HG02642 (cell line): ENCODE results near the gene TMEM18.

Experiments used
- ATAC-seq: cut with Tn5 transposase; IDR thresholded peaks from one replicate; pipeline ENCODE4 v1.9.1; 2021; ENCODE audit warnings: mild to moderate bottlenecking; ENCODE audit not compliant: unreplicated experiment, poor library complexity

The TMEM18 gene

DNA sequence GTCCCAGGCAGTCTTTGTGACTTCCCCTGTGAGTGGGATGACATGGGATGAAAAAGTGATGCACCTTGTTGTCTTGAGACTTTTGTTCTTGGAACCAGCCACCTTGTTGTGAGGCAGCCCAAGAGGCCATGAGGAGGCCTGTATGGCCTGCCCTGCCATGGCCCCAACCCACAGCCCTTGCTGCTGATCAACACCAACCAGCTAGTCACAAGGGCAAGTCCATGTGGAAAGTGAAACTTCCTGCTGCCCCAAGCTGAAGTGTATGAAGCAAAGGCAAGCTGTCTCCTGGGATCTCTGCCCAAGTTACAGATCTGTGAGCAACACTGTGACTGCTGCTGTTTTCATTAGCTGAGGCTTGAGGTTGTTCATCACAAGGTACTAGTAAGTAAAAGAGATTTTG, 21.6 kb downstream of the TMEM18 start:
- ATAC-seq: no peak

GRCh38 chr2:654896-655295, 22.3 kb downstream of the TMEM18 start:
- no peak for ATAC-seq

DNA sequence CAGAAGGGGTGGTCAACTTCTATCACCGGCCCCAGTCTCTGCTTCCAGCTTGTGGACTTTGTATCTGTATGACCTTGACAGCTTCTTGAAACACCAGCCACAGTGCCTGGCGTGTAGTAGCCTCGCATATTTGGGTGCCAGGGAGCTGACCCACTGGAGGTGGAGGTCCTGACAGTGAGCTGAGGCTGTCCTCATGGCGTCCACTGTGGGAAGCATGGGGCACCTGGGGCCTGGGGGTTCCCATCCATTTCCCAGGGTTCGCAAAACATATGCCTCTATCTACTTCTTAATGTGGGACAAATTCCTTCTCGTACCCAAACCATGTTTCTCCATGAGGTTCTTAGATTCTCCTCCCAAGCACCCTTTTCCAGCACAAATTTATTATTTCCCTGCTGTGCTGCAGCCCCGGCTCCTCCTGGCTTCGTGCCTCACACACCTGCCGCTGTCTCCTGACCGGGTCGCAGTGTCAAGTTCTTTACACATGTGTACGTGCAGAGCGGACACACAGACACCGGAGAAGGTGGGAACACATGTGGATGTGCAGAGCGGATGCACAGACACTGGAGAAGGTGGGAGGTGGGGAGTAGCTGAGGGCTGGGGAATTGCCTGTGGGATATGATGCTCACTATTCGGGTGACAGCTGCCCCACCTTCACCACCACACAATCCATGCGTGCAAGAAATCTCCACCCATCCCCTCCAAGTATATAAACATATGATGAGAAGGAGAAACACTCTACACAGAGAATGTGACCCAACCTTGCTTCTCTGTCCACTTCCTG, 23.4 kb downstream of the TMEM18 start:
- ATAC-seq: no peak

DNA sequence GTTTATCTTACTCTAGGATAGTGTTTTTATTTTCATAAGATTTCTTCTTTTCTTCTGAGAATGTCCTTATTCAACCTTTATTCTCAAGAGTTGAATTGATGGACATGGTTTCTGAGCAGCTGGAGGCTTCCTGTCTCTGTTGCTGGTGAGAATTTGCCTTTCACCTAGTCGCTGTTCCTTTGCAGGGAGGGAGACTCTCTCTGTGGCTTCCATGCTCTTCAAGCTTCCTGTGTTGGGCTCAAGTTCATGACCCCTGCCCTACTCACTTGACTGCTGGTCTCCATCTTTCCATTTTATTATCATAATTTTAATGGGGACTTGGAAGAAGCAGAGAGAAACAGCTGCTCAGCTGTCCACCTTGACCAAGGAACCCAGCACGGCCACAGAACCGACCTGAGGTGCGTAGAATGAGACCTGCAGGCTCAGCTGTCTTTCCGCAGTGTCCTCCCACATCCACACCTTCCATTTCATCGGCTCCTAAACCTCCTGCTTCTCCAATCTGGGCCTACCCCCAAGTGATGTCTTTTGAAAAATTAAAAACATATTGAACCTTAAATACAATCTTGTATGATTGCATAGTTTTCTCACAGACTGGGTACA, 24.2 kb downstream of the TMEM18 start:
- ATAC-seq: no peak

DNA sequence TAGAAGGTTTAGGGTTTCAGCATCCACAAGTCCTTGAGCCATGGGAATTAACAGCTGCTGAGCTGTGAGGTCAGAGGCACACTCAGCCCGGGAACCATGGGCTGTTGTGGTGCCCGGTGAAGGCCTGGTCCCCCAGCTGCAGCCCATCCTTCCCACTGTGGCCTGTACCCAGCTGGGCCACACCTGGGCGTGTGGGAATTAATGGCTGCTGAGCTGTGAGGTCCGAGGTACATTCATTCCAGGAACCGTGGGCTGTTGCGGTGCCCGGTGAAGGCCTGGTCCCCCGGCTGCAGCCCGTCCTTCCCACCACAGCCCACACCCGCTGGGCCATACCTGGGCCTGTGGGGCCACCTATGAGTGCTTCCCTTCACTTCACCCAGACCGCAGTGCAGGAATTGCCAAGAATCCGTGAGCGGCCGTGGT, 25.2 kb downstream of the TMEM18 start:
- ATAC-seq: no peak

DNA sequence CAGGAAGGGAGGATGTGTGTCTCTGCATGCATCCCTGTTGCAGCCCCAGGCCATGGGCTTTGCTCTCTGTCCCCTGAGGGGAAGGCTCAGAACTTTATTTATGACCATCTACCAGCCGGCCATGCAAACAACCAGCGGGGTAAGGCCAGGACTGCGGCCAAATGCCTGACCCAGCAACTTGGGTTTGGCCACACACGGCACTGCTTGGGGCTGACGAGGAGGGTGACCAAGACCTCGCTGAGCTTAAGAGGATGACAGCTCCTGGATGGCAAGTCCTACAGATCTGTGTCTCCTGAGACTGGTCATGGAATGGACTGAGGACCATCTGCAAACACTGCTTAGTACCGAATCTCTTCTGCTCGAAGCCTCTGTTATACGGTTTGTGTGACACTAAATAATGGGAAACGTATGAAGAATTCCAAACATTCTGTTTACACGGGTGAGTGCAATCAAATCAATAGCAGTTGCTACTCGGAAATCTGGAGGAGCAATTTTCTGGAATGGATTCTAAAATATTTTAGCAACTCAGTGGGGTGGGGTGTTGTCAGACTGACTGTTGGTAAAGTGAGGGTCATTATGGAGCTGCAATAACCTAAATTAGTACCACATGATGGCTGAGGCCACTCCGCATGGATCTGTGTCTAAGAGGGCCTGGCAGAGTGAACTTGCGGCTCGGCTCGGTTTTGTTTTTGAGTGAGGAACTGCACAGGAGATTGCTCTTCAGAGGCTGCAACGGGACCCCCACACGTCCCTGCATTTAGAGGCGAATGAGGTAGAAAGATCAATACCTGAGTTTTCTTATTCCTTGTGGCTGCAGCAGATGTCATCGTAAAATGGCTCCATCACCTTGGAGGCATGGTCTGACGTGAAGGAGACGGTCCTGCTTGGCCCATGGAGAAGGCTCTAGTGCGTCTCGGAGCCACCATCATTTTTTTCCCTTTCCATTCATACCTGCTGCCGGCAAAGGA, 26.6 kb downstream of the TMEM18 start:
- no peak for ATAC-seq

DNA sequence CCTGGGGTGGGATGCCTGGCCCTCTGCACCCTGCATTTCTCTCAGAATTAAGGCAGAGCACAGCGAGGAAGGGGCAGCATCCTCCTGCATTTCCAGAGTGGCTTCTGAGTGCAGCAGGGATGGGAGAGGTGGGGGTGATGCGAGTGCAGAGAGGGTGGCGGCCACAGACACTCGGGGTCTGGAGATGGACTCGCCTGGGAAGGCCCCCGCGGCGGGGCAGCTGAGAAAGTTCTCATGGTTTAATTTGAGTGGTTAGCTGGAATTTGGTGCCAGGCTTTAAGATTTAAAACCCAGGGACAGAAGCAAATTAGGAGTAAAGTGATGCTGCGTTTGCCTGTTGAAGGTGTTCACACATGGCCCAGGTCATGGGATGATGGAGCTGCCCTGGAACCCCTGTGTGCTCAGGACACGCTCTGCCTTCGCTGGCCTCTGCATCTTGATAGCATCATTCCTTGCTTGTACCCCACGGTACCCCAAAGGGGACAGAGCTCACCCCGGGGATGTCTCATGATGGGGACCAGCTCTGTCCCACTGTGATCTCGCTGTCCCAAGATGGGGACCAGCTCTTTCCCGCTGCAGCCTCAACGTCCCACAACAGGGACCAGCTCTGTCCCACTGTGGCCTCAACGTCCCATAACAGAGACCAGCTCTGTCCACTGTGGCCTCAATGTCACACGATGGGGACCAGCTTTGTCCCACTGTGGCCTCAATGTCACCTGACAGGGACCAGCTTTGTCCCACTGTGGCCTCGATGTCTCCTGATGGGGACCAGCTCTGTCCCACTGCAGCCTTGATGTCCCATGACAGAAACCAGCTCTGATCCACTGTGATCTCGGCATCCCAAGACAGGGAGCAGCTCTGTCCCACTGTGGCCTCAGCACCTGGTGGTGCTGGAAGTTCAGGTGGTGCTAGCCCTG, 27.5 kb downstream of the TMEM18 start:
- ATAC-seq: no peak

- ATAC-seq: no peak
Measured at GRCh38 chr2:648476-649424, 28.5 kb downstream of the TMEM18 start.

- ATAC-seq: no peak
Measured at GRCh38 chr2:647691-648231, 29.4 kb downstream of the TMEM18 start.

GRCh38 chr2:647003-647560, 30.1 kb downstream of the TMEM18 start:
- no peak for ATAC-seq

GRCh38 chr2:644871-645270, 32.3 kb downstream of the TMEM18 start:
- ATAC-seq: no peak

DNA sequence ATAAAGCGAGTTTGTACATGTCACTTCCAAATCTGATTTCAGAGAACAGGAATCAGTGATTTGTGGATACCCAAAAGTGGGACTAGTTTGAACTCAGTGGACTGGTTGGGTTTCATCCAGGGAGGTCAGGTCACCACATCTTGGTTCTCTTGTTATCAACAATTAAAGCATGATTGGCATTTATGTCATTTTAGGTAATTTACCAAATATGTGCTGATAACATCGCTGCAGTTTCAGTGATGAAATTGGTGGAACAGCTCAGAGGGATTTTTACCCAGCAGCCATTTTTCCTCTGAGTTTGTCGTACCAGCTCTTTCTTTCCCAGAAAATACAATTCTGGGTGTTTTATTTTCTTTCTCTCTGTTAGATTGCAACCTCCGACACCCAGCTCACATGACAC, 33.4 kb downstream of the TMEM18 start:
- ATAC-seq: no peak

GRCh38 chr2:643334-643733, 33.9 kb downstream of the TMEM18 start:
- no peak for ATAC-seq

GRCh38 chr2:641872-642815, 35.1 kb downstream of the TMEM18 start:
- no peak for ATAC-seq

DNA sequence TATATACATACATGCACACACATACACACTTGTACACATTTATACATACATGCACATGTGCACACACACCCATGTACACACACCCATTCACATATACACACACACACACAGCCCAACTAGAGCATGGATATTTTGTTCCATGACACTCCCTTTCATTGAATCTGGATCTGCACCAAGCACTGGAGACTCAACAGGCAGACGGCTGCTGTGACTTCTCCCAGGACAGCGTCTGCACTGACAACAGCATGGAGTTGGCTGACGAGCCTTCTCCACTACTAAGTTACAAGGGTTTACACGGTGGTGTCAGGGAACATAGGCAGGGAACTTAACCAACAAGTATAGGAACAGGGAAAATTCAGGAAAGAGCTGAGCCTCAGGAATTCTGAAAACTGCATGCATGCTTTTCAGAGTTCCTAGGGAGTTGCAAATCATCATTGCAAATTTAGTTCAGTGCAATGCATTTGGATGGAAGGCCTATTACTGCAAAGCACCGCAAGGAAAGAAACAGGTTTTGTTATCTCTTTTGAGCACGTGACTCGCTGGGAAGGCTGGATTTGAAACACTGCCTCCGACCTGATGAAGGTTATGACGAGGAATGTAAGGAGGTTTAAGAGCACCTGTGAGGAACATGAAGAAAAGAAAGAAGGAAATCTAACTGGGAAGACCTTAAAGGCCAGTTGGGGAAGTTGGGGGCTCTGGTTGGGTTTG, 35.9 kb downstream of the TMEM18 start:
- ATAC-seq: no peak

- ATAC-seq: no peak
Measured at GRCh38 chr2:639703-640102, 37.5 kb downstream of the TMEM18 start.

GRCh38 chr2:637804-638203, 39.4 kb downstream of the TMEM18 start:
- ATAC-seq: no peak
